ENCODE results near the gene SRGAP1. TPM values are rescaled to one million over a fixed set of nuclear protein-coding genes. Genes with fewer than 3 reads are reported as not detected.

Gene SRGAP1
- polyA plus RNA-seq, 1 experiment: 24.9 TPM

GRCh38 chr12:64059685-64060084, 215.2 kb downstream of the SRGAP1 start:
- Histone ChIP-seq H3K27ac (ENCODE audit: low read depth, low read length) (no peak overlapping the region), H3K4me3 (ENCODE audit: low read depth, low read length) (no peak overlapping the region), H3K27me3 (ENCODE audit: control insufficient read depth, insufficient read depth, low read length) (no peaks in the 10 kb centered on the region), H3K9me3 (ENCODE audit: control insufficient read depth, insufficient read depth, low read length) (no peaks in the 10 kb centered on the region)
- ChIA-PET CTCF (no interaction called here), POLR2A (no interaction called here)
- no peak for TF ChIP-seq CTCF (IDR thresholded peaks at IDR 0.05; ENCODE audit: low read depth, low read length)
- DNase-seq (ENCODE audit: low read depth, low spot score): no peak

- Histone ChIP-seq H3K27me3 (ENCODE audit: control insufficient read depth, insufficient read depth, low read length) (no peaks in the 10 kb centered on the region), H3K4me3 (ENCODE audit: low read depth, low read length) (no peak overlapping the region), H3K27ac (ENCODE audit: low read depth, low read length) (no peak overlapping the region), H3K9me3 (ENCODE audit: control insufficient read depth, insufficient read depth, low read length) (no peaks in the 10 kb centered on the region)
- no peak for DNase-seq (ENCODE audit: low read depth, low spot score)
- ChIA-PET CTCF (no interaction called here), POLR2A (no interaction called here)
- no peak for TF ChIP-seq CTCF (IDR thresholded peaks at IDR 0.05; ENCODE audit: low read depth, low read length)
These were observed 217.4 kb downstream of the SRGAP1 start for GRCh38 chr12:64061868-64062375.

- ChIA-PET POLR2A (no interaction called here), CTCF (no interaction called here)
- no peaks in the 10 kb centered on the region for H3K9me3 ChIP-seq (ENCODE audit: control insufficient read depth, insufficient read depth, low read length)
- H3K4me3 ChIP-seq (ENCODE audit: low read depth, low read length): no peak overlapping the region
- no peak for DNase-seq (ENCODE audit: low read depth, low spot score)
- H3K27me3 ChIP-seq (ENCODE audit: control insufficient read depth, insufficient read depth, low read length): no peaks in the 10 kb centered on the region
- H3K27ac ChIP-seq (ENCODE audit: low read depth, low read length): no peak overlapping the region
- TF ChIP-seq CTCF (IDR thresholded peaks at IDR 0.05; ENCODE audit: low read depth, low read length): no peak
These were observed 218.6 kb downstream of the SRGAP1 start for GRCh38 chr12:64063121-64063520.

GRCh38 chr12:64064240-64064639, 219.7 kb downstream of the SRGAP1 start:
- Histone ChIP-seq H3K27ac (ENCODE audit: low read depth, low read length) (no peak overlapping the region), H3K27me3 (ENCODE audit: control insufficient read depth, insufficient read depth, low read length) (no peaks in the 10 kb centered on the region), H3K4me3 (ENCODE audit: low read depth, low read length) (no peak overlapping the region), H3K9me3 (ENCODE audit: control insufficient read depth, insufficient read depth, low read length) (no peaks in the 10 kb centered on the region)
- CTCF ChIA-PET: no interaction called here
- POLR2A ChIA-PET: no interaction called here
- no peak for TF ChIP-seq CTCF (IDR thresholded peaks at IDR 0.05; ENCODE audit: low read depth, low read length)
- no peak for DNase-seq (ENCODE audit: low read depth, low spot score)

- Histone ChIP-seq H3K27me3 (ENCODE audit: control insufficient read depth, insufficient read depth, low read length) (no peaks in the 10 kb centered on the region), H3K9me3 (ENCODE audit: control insufficient read depth, insufficient read depth, low read length) (no peaks in the 10 kb centered on the region), H3K4me3 (ENCODE audit: low read depth, low read length) (no peak overlapping the region), H3K27ac (ENCODE audit: low read depth, low read length) (no peak overlapping the region)
- DNase-seq (ENCODE audit: low read depth, low spot score): no peak
- CTCF ChIA-PET: no interaction called here
- POLR2A ChIA-PET: no interaction called here
- no peak for TF ChIP-seq CTCF (IDR thresholded peaks at IDR 0.05; ENCODE audit: low read depth, low read length)
These were observed 220.2 kb downstream of the SRGAP1 start for GRCh38 chr12:64064706-64065105.

Measured in AG04450 (cell line).